Measurements from ENCODE around the gene BRI3BP. TPM values are rescaled to one million over a fixed set of nuclear protein-coding genes. Genes with fewer than 3 reads are reported as not detected.

The BRI3BP gene
- total RNA-seq, 1 donor from 2014 or later, result 3.4 TPM

Other genes starting within 250 kb of the BRI3BP start
- 8.6 TPM for gene SCARB1, start 129.8 kb upstream of the BRI3BP start, total RNA-seq
- 1,009 TPM for gene UBC, start 79.0 kb upstream of the BRI3BP start, total RNA-seq
- gene DHX37, start 4.5 kb upstream of the BRI3BP start, total RNA-seq, result 7.1 TPM
- gene AACS, start 71.8 kb downstream of the BRI3BP start, total RNA-seq, result 9.0 TPM
- 0.08 TPM for gene TMEM132B, start 192.7 kb downstream of the BRI3BP start, total RNA-seq

Measured in cardiac septum (tissue), 1 donor.